ENCODE results near the gene CCDC171.

DNA sequence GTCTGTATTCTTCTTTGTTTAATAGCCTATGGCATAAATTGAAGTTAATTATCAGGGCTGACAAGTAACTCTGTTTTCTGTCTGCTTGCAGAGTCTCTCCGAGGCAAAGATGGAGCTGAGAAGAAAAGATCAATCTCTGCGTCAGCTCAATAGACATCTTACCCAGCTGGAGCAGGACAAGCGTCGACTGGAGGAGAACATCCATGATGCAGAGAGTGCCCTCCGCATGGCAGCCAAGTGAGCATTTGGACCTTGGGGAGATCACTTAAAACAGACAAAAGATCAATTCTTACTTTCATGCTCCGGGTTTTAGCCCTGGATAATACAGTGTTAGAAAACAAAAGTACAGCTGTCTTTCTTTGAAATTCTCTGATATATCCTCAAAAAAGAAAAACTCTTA is 293.8 kb downstream of the CCDC171 start:
- TF ChIP-seq, protein P1, sequence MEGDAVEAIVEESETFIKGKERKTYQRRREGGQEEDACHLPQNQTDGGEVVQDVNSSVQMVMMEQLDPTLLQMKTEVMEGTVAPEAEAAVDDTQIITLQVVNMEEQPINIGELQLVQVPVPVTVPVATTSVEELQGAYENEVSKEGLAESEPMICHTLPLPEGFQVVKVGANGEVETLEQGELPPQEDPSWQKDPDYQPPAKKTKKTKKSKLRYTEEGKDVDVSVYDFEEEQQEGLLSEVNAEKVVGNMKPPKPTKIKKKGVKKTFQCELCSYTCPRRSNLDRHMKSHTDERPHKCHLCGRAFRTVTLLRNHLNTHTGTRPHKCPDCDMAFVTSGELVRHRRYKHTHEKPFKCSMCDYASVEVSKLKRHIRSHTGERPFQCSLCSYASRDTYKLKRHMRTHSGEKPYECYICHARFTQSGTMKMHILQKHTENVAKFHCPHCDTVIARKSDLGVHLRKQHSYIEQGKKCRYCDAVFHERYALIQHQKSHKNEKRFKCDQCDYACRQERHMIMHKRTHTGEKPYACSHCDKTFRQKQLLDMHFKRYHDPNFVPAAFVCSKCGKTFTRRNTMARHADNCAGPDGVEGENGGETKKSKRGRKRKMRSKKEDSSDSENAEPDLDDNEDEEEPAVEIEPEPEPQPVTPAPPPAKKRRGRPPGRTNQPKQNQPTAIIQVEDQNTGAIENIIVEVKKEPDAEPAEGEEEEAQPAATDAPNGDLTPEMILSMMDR (IDR thresholded peaks at IDR 0.05 in 2 of 3, conservative IDR thresholded peaks at IDR 0.05 in 1 of 3; ENCODE audit: control insufficient read depth in 2 of 3, extremely low read depth in 1 of 3, insufficient read depth in 1 of 3, low read depth in 3 of 3, low read length in 3 of 3), result no peak
- TF ChIP-seq RFX5 (IDR thresholded peaks at IDR 0.05; ENCODE audit: low read depth, low read length), result no peak
- no peak for TF ChIP-seq SMC3 (IDR thresholded peaks at IDR 0.05; ENCODE audit: borderline replicate concordance, low read length)
- TF ChIP-seq NFXL1 (IDR thresholded peaks at IDR 0.05; ENCODE audit: borderline replicate concordance), result no peak
- no peak for TF ChIP-seq EGR1 (IDR thresholded peaks at IDR 0.05; ENCODE audit: borderline replicate concordance in 1 of 2, low read depth in 2 of 2, low read length in 2 of 2)
- no peak for TF ChIP-seq RAD21 (IDR thresholded peaks at IDR 0.05; ENCODE audit: insufficient read depth, low read depth, low read length)
- no peak for TF ChIP-seq POLR2A (IDR thresholded peaks at IDR 0.05; ENCODE audit: low read depth, low read length)
- no peak for TF ChIP-seq MTA3 (IDR thresholded peaks at IDR 0.05; ENCODE audit: borderline replicate concordance, low read length)
- TF ChIP-seq MXI1 (IDR thresholded peaks at IDR 0.05; ENCODE audit: low read depth, low read length), result no peak
- TF ChIP-seq, protein P2, sequence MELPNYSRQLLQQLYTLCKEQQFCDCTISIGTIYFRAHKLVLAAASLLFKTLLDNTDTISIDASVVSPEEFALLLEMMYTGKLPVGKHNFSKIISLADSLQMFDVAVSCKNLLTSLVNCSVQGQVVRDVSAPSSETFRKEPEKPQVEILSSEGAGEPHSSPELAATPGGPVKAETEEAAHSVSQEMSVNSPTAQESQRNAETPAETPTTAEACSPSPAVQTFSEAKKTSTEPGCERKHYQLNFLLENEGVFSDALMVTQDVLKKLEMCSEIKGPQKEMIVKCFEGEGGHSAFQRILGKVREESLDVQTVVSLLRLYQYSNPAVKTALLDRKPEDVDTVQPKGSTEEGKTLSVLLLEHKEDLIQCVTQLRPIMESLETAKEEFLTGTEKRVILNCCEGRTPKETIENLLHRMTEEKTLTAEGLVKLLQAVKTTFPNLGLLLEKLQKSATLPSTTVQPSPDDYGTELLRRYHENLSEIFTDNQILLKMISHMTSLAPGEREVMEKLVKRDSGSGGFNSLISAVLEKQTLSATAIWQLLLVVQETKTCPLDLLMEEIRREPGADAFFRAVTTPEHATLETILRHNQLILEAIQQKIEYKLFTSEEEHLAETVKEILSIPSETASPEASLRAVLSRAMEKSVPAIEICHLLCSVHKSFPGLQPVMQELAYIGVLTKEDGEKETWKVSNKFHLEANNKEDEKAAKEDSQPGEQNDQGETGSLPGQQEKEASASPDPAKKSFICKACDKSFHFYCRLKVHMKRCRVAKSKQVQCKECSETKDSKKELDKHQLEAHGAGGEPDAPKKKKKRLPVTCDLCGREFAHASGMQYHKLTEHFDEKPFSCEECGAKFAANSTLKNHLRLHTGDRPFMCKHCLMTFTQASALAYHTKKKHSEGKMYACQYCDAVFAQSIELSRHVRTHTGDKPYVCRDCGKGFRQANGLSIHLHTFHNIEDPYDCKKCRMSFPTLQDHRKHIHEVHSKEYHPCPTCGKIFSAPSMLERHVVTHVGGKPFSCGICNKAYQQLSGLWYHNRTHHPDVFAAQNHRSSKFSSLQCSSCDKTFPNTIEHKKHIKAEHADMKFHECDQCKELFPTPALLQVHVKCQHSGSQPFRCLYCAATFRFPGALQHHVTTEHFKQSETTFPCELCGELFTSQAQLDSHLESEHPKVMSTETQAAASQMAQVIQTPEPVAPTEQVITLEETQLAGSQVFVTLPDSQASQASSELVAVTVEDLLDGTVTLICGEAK (IDR thresholded peaks at IDR 0.05; ENCODE audit: borderline replicate concordance), result no peak

All from GM12878 (cell line).